ENCODE results near the gene RFX1.
A peak's percentile ranks its signal among the peaks of the same experiment; 100 is the strongest.
"Not testable (repeated sequence)": the region's sequence is repeated elsewhere in the genome, so short reads cannot be mapped to it uniquely, and the experiment has no call there.

The RFX1 gene

GRCh38 chr19:14051980-14052379 is 45.9 kb upstream of the RFX1 start:
- no peak overlapping the region for H3K4me3 ChIP-seq (replicated peaks; ENCODE audit: low read depth, low read length)
- no peak for TF ChIP-seq CTCF (IDR thresholded peaks at IDR 0.05; ENCODE audit: low read depth, low read length, missing control alignments)
- no peak for DNase-seq (ENCODE audit: extremely low read depth, low read depth)

GRCh38 chr19:14050961-14051360 is 44.8 kb upstream of the RFX1 start:
- not testable (repeated sequence) for DNase-seq (ENCODE audit: extremely low read depth, low read depth)

GRCh38 chr19:14050512-14050911 is 44.4 kb upstream of the RFX1 start:
- H3K4me3 ChIP-seq (replicated peaks; ENCODE audit: low read depth, low read length): no peak overlapping the region
- DNase-seq (ENCODE audit: extremely low read depth, low read depth): no peak
- TF ChIP-seq CTCF (IDR thresholded peaks at IDR 0.05; ENCODE audit: low read depth, low read length, missing control alignments): no peak

More at GRCh38 chr19:14050961-14051360, 44.8 kb upstream of the RFX1 start:
- not testable (repeated sequence) for H3K4me3 ChIP-seq (replicated peaks; ENCODE audit: low read depth, low read length)

GRCh38 chr19:14048443-14049153 is 42.5 kb upstream of the RFX1 start:
- DNase-seq (ENCODE audit: extremely low read depth, low read depth): no peak
- peak; percentile 95 for TF ChIP-seq CTCF (IDR thresholded peaks at IDR 0.05; ENCODE audit: low read depth, low read length, missing control alignments)
- H3K4me3 ChIP-seq (replicated peaks; ENCODE audit: low read depth, low read length): no peak overlapping the region

- not testable (repeated sequence) for DNase-seq (ENCODE audit: extremely low read depth, low read depth); H3K4me3 ChIP-seq (replicated peaks; ENCODE audit: low read depth, low read length)
Observed at GRCh38 chr19:14047866-14048265, 41.7 kb upstream of the RFX1 start.

- not testable (repeated sequence) for H3K4me3 ChIP-seq (replicated peaks; ENCODE audit: low read depth, low read length)
- peak; percentile 81 for DNase-seq (ENCODE audit: extremely low read depth, low read depth)
Observed at GRCh38 chr19:14042659-14043608, 36.8 kb upstream of the RFX1 start.

GRCh38 chr19:14039181-14039580 is 33.1 kb upstream of the RFX1 start:
- no peak for DNase-seq (ENCODE audit: extremely low read depth, low read depth)
- TF ChIP-seq CTCF (IDR thresholded peaks at IDR 0.05; ENCODE audit: low read depth, low read length, missing control alignments): no peak
- H3K4me3 ChIP-seq (replicated peaks; ENCODE audit: low read depth, low read length): no peak overlapping the region

More at GRCh38 chr19:14042659-14043608, 36.8 kb upstream of the RFX1 start:
- TF ChIP-seq CTCF (IDR thresholded peaks at IDR 0.05; ENCODE audit: low read depth, low read length, missing control alignments): peak; percentile 63
